SIG-M5 treated with dmso at 0.1 percent for 504 hours (cell line): ENCODE measurements around the gene INPP1.

Source experiments
- DNase-seq: peaks from one replicate; lab custom pipeline; 2025; ENCODE audit not compliant: unreplicated experiment; lab: John Stamatoyannopoulos, UW

INPP1 gene

DNA sequence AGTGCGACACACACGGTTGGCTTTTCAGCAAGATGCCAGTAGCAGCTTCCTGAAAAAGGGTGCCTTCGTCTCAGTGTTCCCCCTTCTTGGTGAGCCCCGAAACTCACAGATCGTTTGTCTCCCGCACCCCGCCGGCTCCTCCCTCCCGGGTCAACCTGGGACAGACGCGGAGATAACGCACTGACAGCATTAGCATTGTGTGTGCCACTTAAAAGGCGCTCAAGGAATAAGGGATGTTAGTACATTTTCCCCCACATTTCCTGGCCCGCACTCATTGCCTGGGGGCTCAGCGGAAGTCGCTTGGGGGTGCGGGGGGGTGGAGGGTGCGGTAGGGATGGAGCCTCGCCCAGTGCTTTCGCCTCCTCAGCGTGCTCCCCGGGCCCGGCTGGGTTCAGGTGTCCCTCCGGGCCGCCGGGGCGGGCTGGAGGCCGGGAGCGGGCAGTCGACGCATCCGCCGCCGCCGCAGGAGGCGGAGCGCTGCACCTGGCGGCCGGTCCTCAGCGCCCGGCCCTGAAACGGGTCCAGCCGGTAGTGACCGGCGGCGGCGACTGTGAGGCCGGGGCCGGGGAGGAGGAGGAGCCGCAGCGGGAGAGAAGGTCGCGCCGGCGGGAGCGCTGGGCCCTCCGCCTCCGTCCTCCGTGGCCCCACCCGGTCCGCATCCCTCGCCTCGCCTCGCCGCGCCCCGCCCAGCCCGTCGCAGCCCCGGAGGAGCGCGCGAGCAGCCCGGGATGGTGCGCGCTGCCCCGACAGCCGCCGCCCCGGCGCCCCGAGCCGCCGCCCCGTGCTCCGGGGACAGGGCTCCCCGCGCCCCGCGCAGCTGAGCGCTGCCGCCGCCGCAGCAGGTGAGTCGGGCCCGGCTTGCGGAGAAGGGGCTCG lies 64.5 kb downstream of the INPP1 start, which contains the start of gene MFSD6:
Gene MFSD6 (plus strand): TSS at position 694 of the 876 bp plus-strand sequence. CDS start 27,675 bp downstream, outside the sequence.
- DNase-seq, result no peak

DNA sequence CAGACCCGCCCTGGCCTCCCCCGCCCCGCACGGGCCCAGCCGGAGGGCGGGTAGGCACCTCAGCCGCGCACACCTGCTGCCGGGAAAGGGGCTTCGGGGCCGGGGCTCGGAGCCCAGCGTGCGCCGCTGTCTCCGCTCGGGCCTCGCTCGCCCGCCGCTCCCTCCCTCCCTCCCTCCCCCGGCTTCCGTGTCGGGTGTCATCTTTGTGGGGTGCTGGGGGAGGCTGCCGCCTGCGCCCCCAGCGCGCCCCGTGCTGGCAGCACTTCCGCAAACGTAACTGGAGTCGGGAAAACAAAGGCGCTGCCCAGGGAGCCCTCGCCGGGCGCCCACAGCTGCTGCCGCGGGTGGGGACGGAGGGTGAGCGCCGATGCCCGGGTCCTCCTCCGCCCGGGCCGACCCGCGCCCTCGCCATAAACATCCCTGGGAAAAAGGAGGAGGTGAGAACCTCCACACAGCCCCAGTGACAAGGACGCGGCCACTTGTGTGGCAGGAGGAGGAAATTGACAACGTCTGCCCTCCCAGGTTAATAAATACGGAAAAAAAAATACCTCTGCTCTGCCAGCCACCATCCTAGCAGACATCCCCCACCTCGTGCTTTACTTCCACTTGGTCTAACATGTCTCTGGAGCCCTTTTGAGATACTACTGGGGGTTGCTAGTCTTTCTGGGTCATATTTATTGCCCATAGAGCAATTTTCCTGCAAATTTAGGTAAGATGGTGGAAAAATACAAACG lies 65.3 kb downstream of the INPP1 start:
- DNase-seq, result peak; percentile 73

DNA sequence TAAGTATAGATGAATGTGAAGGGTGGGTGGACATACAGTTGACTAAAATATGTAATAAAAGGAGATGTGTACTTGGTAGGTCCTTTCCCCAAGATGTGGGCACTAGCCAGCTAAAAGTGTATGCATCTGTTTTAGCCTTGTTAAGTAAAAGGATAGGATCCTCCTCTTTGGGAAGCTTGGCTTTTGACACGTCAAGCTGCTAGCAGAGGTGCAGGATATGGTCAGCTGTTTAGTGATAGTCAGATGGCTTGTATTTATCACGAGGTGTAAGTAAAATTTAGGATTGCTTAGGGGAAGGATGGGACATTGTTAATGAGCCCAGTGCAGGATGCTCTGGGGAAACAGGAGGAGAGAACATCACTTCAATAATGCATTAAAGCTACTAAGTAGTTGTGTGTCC lies 66.2 kb downstream of the INPP1 start:
- no peak for DNase-seq

DNA sequence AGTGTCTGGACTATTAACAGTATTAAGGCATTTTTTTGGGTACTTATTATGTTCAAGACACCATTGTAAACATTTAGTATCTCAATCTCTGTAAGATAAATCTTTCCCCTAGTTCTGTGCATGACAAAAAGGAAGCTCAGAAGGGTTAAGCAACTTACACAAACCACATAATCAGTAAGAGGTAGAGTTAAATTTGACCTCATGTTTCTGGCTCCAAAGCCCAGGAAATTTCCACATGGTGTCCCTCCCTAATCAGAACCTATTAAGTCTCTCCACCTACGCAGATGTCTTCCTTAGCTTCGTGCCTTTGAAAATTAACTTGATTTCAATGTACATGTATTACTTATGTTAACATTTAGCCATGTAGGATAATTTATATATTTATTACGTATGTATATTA lies 66.8 kb downstream of the INPP1 start:
- DNase-seq, result peak; percentile 58

DNA sequence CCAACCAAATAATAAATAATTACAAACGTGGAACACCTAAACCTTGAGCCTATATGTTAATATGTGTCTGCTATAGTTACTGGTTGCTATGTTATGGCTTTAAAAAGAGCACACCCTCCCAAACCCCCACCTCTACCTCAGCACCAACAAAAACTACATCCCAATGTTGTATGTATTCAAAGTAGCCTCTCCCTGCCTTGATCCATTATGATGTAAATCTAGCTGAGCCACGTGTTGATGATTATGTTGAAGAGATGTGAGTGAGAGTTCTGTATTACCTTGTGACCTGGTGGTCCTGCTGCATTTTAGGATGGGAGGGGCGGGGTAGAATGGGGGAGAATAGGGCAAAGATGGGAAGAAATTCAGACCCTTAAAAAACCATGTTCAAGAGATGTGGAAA lies 69.6 kb downstream of the INPP1 start:
- DNase-seq, result no peak

DNA sequence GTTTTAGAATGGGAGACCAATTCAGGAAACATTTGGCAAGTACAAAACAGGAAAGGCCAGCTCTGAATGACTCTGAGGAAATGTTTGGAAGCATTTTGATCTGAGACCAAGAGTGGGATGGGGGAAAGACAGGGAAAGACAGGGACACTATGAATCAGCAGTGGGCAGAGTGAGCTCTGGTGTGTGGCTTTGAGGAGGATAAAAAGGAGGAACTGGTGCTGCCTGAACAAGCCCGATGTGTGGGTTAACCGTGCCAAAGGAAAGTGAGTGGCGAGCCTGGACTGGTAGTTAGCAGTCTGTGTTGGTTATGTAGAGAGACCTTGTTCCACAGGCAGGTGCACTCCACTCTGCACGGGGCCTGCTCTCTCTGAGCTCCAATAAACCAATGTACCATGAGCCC lies 70.0 kb downstream of the INPP1 start:
- peak; percentile 28 for DNase-seq

DNA sequence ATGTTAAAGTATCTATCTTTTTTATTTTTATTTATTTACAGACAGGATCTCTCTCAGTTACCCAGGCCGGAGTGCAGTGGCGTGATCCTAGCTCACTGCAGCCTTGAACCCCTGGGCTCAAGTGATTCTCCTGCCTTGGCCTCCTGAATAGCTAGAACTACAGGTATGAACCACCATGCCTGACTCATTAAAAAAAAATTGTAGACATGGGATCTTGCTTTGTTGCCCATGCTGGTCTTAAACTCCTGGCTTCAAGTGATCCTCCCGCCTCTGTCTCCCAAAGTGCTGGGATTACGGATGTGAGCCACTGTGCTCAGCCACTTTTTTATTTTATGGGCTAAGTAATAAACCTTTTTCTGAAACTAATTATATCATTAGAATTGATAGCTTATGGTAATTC lies 71.9 kb downstream of the INPP1 start:
- no peak for DNase-seq

DNA sequence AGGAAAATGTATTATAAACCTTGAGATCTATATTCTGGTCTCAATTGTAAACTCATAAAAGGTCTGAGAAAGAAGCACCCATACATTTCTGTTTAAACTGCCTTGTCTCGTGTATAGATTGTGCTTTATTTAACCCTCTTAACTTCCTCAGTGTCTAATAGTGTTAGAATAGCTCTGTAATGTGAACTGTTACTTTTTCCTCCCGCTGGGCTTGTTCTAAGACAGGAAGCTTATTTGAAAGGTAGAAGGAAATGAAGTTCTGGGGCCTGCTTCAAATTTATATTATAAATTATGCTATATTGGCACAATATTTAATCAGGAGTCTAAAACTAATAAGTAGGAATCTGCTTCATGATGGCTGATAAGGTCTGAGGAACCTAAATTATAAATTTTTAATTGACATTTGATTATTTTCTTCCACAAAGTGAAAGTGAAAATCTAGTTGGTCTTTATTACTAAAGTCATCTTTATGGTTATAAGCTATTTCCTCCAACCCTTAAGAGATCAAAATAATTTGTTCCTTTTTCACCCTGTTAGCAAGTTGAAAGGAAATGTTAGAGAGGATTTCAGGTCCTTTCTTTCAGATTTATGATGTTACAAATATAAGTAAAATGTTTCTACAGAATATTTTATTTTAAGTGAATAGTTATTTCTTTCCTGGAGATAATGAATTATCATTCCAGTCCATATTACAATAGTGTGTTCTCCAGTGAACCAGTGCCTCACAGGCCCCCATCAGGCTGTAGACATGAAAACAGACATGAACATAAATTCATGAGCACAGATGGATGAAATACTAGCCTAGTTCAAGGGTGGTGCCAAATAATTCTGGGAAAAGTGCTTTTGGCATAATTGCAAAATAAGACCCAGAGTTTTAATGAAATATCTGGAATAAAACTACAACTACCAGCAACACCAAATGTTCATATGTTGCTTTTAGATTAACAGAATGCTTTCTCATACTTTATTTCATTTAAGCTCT lies 72.7 kb downstream of the INPP1 start:
- no peak for DNase-seq

DNA sequence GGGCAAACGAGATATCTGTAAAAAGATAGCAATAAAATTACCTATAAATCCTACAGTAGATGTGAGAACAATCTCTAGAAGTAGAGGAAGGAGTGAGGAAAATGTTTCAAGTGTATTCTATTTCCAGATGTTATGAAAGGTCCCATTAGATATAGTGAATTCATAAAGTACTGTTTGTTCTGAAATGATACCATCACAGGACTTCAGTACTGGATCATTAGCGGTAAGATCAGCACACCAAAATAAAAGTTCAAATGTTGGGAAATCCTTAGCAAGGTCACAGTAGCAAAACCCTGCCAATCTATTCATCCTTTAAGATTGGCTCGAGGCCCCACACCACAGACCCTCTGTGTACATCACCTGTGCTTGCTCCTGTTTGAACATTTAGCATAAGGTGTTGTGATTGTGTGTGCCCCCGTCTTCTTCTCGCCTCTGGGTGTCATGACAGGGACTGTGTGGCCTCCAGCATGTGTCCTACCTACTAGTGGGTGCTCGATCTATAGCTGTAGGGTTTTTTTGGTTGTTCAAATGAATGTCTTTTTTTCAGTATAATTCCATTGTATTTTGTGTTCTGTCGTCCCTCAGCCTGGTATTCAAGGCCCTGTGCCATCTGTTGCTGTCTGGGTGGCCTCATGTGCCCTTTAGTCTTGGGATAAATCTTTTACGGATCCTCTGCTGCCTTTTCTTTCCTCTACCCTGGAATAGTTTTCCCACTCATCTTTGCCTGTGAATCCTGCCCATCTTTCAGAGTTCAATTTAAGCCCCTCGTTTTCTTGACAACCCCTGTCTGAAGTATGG lies 73.9 kb downstream of the INPP1 start:
- no peak for DNase-seq

DNA sequence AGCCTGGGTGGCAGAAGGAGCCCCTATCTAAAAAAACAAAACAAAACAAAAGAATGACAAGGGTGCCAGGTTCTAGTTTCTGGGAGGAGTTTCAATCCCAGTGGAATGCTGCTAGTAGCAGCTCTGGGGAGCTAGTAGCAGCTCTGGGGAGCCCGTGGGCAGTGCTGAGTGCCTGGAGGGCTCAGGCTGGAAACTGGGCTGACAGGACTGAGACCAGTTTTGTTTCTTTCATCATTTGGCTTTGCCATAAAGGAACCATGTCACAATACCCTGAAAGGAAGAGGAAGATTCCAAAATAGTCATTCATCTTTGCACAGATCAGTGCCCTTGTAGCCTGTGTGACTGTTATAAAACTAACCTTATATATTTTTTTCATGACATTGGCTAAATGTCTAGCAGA lies 75.3 kb downstream of the INPP1 start:
- DNase-seq, result peak; percentile 67

DNA sequence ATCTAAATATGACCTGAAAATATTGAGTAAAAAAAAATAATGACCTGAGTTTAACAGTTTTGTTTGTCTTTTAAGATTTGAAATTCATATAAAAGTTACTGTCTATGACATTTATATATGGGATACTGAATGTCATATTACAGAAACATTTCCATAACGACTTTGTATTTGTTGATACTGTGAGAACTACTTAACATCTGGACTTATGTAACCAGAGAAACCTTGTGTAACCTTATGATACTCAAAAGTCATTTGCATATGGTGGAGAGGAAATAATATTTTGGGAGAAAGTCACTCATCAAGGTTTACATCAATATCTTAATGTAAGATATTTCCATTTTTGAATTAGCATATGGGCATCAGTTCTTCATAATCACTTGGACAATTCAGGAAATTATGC lies 77.4 kb downstream of the INPP1 start:
- DNase-seq, result no peak
